Fibroblast of gingiva (primary cell): ENCODE results near the gene RAD51AP1.

ENCODE experiments used
- DNase-seq: peaks from one replicate; pipeline ENCODE4 v3.0.0-alpha.2; 2011; ENCODE audit warnings: low read depth

Gene RAD51AP1

GRCh38 chr12:4595881-4596280 lies 57.2 kb downstream of the RAD51AP1 start:
- DNase-seq, result no peak

- no peak for DNase-seq
Measured at GRCh38 chr12:4603421-4603820, 64.7 kb downstream of the RAD51AP1 start.

GRCh38 chr12:4603946-4604345 lies 65.3 kb downstream of the RAD51AP1 start:
- no peak for DNase-seq

- peak; percentile 86 for DNase-seq
Measured at GRCh38 chr12:4604684-4605193, 66.0 kb downstream of the RAD51AP1 start.

- no peak for DNase-seq
Measured at GRCh38 chr12:4607056-4607455, 68.4 kb downstream of the RAD51AP1 start.

- DNase-seq, result no peak
Measured at GRCh38 chr12:4609071-4609470, 70.4 kb downstream of the RAD51AP1 start.
